HL-60 (cell line): ENCODE results near the gene SGMS1.
A peak's percentile ranks its signal among the peaks of the same experiment; 100 is the strongest.

Source experiments
- DNase-seq, 2 experiments: peaks; one replicate each; pipeline ENCODE4 v3.0.0-alpha.2; 2010 to 2020; ENCODE audit warnings: low read depth in 1 of 2, low spot score in 1 of 2
- H3K27ac ChIP-seq: fragments of 250-450 bp; sonication (Bioruptor Pico); replicated peaks from 2 replicates; pipeline ENCODE4 v1.5.1; 2020; ENCODE audit warnings: mild to moderate bottlenecking, moderate library complexity
- H3K27me3 ChIP-seq: fragments of 250-450 bp; sonication (Bioruptor Pico); 2 replicates; pipeline ENCODE4 v1.5.1; 2021; ENCODE audit warnings: mild to moderate bottlenecking, moderate library complexity; ENCODE audit not compliant: insufficient read depth, poor library complexity, severe bottlenecking
- H3K4me3 ChIP-seq: replicated peaks from 2 replicates; pipeline ENCODE4 v1.5.1; 2011; ENCODE audit warnings: mild to moderate bottlenecking, control low read depth, low read length; ENCODE audit not compliant: insufficient read depth
- CTCF ChIP-seq: IDR thresholded peaks from one replicate; pipeline ENCODE4 v1.5.1; 2011; ENCODE audit warnings: low read length, control low read depth, inconsistent platforms; ENCODE audit not compliant: insufficient read depth
- GABPA ChIP-seq: IDR thresholded peaks from 2 replicates; pipeline ENCODE4 v1.6.1; 2012; ENCODE audit warnings: low read depth
- POLR2AphosphoS5 ChIP-seq: IDR thresholded peaks from 2 replicates; pipeline ENCODE4 v1.6.1; 2012; ENCODE audit warnings: low read depth
- SPI1 ChIP-seq: IDR thresholded peaks from 2 replicates; pipeline ENCODE4 v1.6.1; 2012; ENCODE audit warnings: low read depth, mild to moderate bottlenecking, borderline replicate concordance
- TF ChIP-seq, protein P1 (sequence below): IDR thresholded peaks from 2 replicates; pipeline ENCODE4 v1.6.1; 2012; ENCODE audit warnings: low read depth; ENCODE audit not compliant: insufficient replicate concordance

Gene SGMS1

DNA sequence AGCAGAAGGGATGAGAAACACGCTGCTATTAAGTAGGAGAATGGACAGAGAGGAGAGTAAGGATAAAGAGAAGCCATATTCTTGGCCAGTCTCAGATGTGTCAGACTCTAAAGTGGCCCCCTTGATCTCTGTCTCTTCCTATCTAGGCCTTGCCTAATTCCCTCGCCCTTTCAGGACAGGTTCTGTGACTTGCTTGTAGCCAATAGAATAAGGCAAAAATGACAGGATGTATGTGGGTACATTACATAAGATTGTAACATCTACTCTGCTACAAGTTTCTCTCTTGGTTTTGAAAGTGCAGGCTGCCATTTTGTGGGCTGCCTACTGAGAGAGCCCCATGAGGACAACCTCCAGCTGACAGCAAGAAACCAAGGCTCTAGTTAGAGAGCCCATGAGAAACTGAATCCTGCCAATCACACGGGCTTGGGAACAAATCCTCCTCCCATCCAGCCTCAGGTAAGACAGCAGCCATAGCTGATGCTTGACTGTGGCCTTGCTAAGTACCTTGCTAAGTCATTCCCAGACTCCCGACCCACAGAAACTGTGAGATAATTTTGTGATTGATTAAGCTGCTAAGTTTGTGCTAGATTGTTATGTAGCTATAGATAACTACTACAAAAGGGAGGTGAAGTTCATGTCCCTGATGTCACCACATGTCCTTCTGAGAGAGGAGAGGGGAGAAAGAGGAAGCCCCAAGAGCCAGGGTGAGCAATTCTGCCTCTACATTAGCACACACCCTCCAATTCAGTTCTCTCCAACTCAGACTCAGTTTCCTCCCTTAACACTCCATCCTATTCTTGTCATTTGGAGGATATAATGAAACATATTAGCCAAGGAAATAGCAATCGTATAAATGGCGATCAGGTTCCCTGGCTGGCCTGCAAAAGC is 185.5 kb downstream of the SGMS1 start:
- no peak overlapping the region for H3K4me3 ChIP-seq
- peak in 1 of 2 experiments; percentile 44 for DNase-seq
- no peaks in the 10 kb centered on the region for H3K27me3 ChIP-seq
- H3K27ac ChIP-seq: peak overlapping the region; percentile 16; the same call in 1 of the 2 replicates
- TF ChIP-seq SPI1 (peak; percentile 57; the same call in 1 of the 2 replicates), GABPA (no peak)

DNA sequence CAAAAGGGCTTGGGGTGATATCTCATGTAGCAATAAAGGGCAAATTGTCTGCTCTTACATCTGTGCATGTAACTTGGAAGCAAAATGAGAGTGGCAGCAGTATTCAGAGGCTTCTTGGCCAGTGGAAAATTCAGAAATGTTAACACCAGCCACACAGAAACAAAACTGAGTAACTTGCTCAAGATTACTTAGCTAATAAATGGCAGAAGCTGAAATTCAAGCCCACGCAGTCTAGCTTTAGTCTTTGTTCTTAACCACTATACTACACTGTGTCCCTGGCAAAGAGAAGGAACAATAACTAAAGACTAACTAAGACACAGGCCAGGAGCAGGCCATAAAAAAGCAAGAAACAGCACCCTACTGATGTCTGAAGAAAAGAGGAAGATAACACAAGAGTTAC is 186.5 kb downstream of the SGMS1 start:
- TF ChIP-seq, protein P1, sequence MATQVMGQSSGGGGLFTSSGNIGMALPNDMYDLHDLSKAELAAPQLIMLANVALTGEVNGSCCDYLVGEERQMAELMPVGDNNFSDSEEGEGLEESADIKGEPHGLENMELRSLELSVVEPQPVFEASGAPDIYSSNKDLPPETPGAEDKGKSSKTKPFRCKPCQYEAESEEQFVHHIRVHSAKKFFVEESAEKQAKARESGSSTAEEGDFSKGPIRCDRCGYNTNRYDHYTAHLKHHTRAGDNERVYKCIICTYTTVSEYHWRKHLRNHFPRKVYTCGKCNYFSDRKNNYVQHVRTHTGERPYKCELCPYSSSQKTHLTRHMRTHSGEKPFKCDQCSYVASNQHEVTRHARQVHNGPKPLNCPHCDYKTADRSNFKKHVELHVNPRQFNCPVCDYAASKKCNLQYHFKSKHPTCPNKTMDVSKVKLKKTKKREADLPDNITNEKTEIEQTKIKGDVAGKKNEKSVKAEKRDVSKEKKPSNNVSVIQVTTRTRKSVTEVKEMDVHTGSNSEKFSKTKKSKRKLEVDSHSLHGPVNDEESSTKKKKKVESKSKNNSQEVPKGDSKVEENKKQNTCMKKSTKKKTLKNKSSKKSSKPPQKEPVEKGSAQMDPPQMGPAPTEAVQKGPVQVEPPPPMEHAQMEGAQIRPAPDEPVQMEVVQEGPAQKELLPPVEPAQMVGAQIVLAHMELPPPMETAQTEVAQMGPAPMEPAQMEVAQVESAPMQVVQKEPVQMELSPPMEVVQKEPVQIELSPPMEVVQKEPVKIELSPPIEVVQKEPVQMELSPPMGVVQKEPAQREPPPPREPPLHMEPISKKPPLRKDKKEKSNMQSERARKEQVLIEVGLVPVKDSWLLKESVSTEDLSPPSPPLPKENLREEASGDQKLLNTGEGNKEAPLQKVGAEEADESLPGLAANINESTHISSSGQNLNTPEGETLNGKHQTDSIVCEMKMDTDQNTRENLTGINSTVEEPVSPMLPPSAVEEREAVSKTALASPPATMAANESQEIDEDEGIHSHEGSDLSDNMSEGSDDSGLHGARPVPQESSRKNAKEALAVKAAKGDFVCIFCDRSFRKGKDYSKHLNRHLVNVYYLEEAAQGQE: no peak
- TF ChIP-seq CTCF (no peak), SPI1 (no peak), GABPA (no peak), POLR2AphosphoS5 (no peak)
- DNase-seq: no peak
- no peaks in the 10 kb centered on the region for H3K27me3 ChIP-seq
- H3K4me3 ChIP-seq: no peak overlapping the region
- no peak overlapping the region for H3K27ac ChIP-seq

- Histone ChIP-seq H3K27me3 (no peaks in the 10 kb centered on the region), H3K27ac (no peak overlapping the region), H3K4me3 (no peak overlapping the region)
- DNase-seq: no peak
- TF ChIP-seq, protein P1: no peak
- TF ChIP-seq SPI1 (no peak), CTCF (no peak), GABPA (no peak), POLR2AphosphoS5 (no peak)
Observed at GRCh38 chr10:50436805-50437204, 187.0 kb downstream of the SGMS1 start.

- no peak for DNase-seq
- Histone ChIP-seq H3K4me3 (no peak overlapping the region), H3K27me3 (no peaks in the 10 kb centered on the region), H3K27ac (no peak overlapping the region)
- TF ChIP-seq SPI1 (no peak), GABPA (no peak), POLR2AphosphoS5 (no peak), CTCF (no peak)
- TF ChIP-seq, protein P1: no peak
Observed at GRCh38 chr10:50432211-50433009, 191.3 kb downstream of the SGMS1 start.
